ENCODE measurements around the gene PARD6G. TPM values are rescaled to one million over a fixed set of nuclear protein-coding genes. Genes with fewer than 3 reads are reported as not detected.
"Not testable (repeated sequence)": the region's sequence is repeated elsewhere in the genome, so short reads cannot be mapped to it uniquely, and the experiment has no call there.

The PARD6G gene
- total RNA-seq, 1 donor from 2014 or later, result 30.7 TPM

- Mint-ChIP-seq H3K9me3 (peaks cover 6% of the 10 kb centered on the region), H3K27ac (no peak overlapping the region)
- no peak for DNase-seq (ENCODE audit: low spot score in 2 of 2, unreplicated experiment in 2 of 2)
These were observed 8.6 kb downstream of the PARD6G start for GRCh38 chr18:80238651-80239260.

GRCh38 chr18:80237519-80237918, 9.8 kb downstream of the PARD6G start:
- H3K4me3 Mint-ChIP-seq; DNase-seq (ENCODE audit: low spot score in 2 of 2, unreplicated experiment in 2 of 2); H3K9me3 Mint-ChIP-seq; H3K36me3 Mint-ChIP-seq; H3K27me3 Mint-ChIP-seq (ENCODE audit: low read depth); H3K27ac Mint-ChIP-seq: not testable (repeated sequence)
- peaks cover 16% of the 10 kb centered on the region for H3K4me1 Mint-ChIP-seq

More at GRCh38 chr18:80238651-80239260, 8.6 kb downstream of the PARD6G start:
- H3K4me1 Mint-ChIP-seq, result peaks cover 9% of the 10 kb centered on the region
- no peak for TF ChIP-seq CTCF (IDR thresholded peaks at IDR 0.05; ENCODE audit: unreplicated experiment)
- no peak overlapping the region for H3K4me3 Mint-ChIP-seq
- no peaks in the 10 kb centered on the region for H3K27me3 Mint-ChIP-seq (ENCODE audit: low read depth)
- peaks cover 7% of the 10 kb centered on the region for H3K36me3 Mint-ChIP-seq

GRCh38 chr18:80234398-80234797, 12.9 kb downstream of the PARD6G start:
- H3K27me3 Mint-ChIP-seq (ENCODE audit: low read depth), result no peaks in the 10 kb centered on the region

GRCh38 chr18:80233899-80234298, 13.4 kb downstream of the PARD6G start:
- Mint-ChIP-seq H3K4me1 (peaks cover 21% of the 10 kb centered on the region), H3K9me3 (peaks cover 6% of the 10 kb centered on the region), H3K27me3 (ENCODE audit: low read depth) (no peaks in the 10 kb centered on the region), H3K36me3 (peaks cover 8% of the 10 kb centered on the region), H3K4me3 (no peak overlapping the region), H3K27ac (no peak overlapping the region)
- DNase-seq (ENCODE audit: low spot score in 2 of 2, unreplicated experiment in 2 of 2), result peak in 1 of 2 experiments; percentile 36
- TF ChIP-seq CTCF (IDR thresholded peaks at IDR 0.05; ENCODE audit: unreplicated experiment), result no peak

More at GRCh38 chr18:80234398-80234797, 12.9 kb downstream of the PARD6G start:
- DNase-seq (ENCODE audit: low spot score in 2 of 2, unreplicated experiment in 2 of 2), result no peak
- Mint-ChIP-seq H3K4me3 (no peak overlapping the region), H3K36me3 (peaks cover 8% of the 10 kb centered on the region), H3K27ac (no peak overlapping the region), H3K9me3 (peaks cover 6% of the 10 kb centered on the region), H3K4me1 (peaks cover 21% of the 10 kb centered on the region)
- TF ChIP-seq CTCF (IDR thresholded peaks at IDR 0.05; ENCODE audit: unreplicated experiment), result no peak

- H3K27ac Mint-ChIP-seq, result no peak overlapping the region
- TF ChIP-seq CTCF (IDR thresholded peaks at IDR 0.05; ENCODE audit: unreplicated experiment), result no peak
- peak in 1 of 2 experiments; percentile 16 for DNase-seq (ENCODE audit: low spot score in 2 of 2, unreplicated experiment in 2 of 2)
- H3K27me3 Mint-ChIP-seq (ENCODE audit: low read depth), result no peaks in the 10 kb centered on the region
- H3K4me1 Mint-ChIP-seq, result peaks cover 21% of the 10 kb centered on the region
- H3K9me3 Mint-ChIP-seq, result peaks cover 6% of the 10 kb centered on the region
- no peak overlapping the region for H3K4me3 Mint-ChIP-seq
- peaks cover 8% of the 10 kb centered on the region for H3K36me3 Mint-ChIP-seq
These were observed 14.0 kb downstream of the PARD6G start for GRCh38 chr18:80233201-80233835.

- H3K4me1 Mint-ChIP-seq, result peaks cover 21% of the 10 kb centered on the region
- no peak overlapping the region for H3K4me3 Mint-ChIP-seq
- no peak overlapping the region for H3K27ac Mint-ChIP-seq
- H3K27me3 Mint-ChIP-seq (ENCODE audit: low read depth), result no peaks in the 10 kb centered on the region
- H3K36me3 Mint-ChIP-seq, result peaks cover 8% of the 10 kb centered on the region
- DNase-seq (ENCODE audit: low spot score in 2 of 2, unreplicated experiment in 2 of 2), result peak in 1 of 2 experiments; percentile 29
- H3K9me3 Mint-ChIP-seq, result peaks cover 6% of the 10 kb centered on the region
- TF ChIP-seq CTCF (IDR thresholded peaks at IDR 0.05; ENCODE audit: unreplicated experiment), result no peak
These were observed 14.6 kb downstream of the PARD6G start for GRCh38 chr18:80232710-80233109.
